HEK293 (cell line): ENCODE data around the gene CTIF.

Source experiments
- CTCF ChIA-PET: fragments of 350-600 bp; formaldehyde crosslinking; extraction: SDS; loops from one replicate; lab custom pipeline; 2021; ENCODE audit warnings: antibody characterized with exemption; lab: Yijun Ruan, JAX
- POLR2A ChIA-PET: fragments of 300-600 bp; formaldehyde crosslinking; extraction: SDS; loops from one replicate; lab custom pipeline; 2020; ENCODE audit warnings: antibody characterized with exemption, inconsistent platforms; lab: Yijun Ruan, JAX
- H3K27ac ChIP-seq: fragments of 200-500 bp; sonication (Bioruptor generic); 2 replicates; pipeline ENCODE4 v1.5.1; 2014; ENCODE audit warnings: low read depth, low read length, control low read depth, inconsistent platforms; ENCODE audit errors: extremely low read depth
- H3K36me3 ChIP-seq, 2 experiments: fragments of 200-500 bp in 1 of 2; sonication (Bioruptor generic) in 1 of 2; 1 replicate in 1 of 2; 2 replicates in 1 of 2; pipeline ENCODE4 v1.5.1; 2014 to 2017; ENCODE audit warnings: inconsistent platforms in 2 of 2, low read length in 2 of 2; ENCODE audit not compliant: control insufficient read depth in 2 of 2, insufficient read depth in 1 of 2
- H3K4me1 ChIP-seq: fragments of 200-500 bp; sonication (Bioruptor generic); 2 replicates; pipeline ENCODE4 v1.5.1; 2014; ENCODE audit warnings: mild to moderate bottlenecking, low read length, inconsistent platforms; ENCODE audit not compliant: control insufficient read depth, insufficient read depth
- H3K4me3 ChIP-seq: 2 replicates; pipeline ENCODE4 v1.5.1; 2011; ENCODE audit warnings: low read depth, mild to moderate bottlenecking, control low read depth, low read length, moderate library complexity
- H3K9me3 ChIP-seq: fragments of 200-500 bp; sonication (Bioruptor generic); 2 replicates; pipeline ENCODE4 v1.5.1; 2014; ENCODE audit warnings: low read depth, low read length, inconsistent platforms; ENCODE audit not compliant: control insufficient read depth, insufficient read depth
- EGR2 ChIP-seq: fragments of 450-650 bp; formaldehyde crosslinking; IDR thresholded peaks from 2 replicates; pipeline ENCODE4 v1.5.1; 2016; ENCODE audit warnings: low read depth, missing biosample characterization, missing genetic modification characterization
- GLIS1 ChIP-seq: fragments of 450-650 bp; formaldehyde crosslinking; IDR thresholded peaks from 2 replicates; pipeline ENCODE4 v1.5.1; 2016; ENCODE audit warnings: missing biosample characterization, missing genetic modification characterization
- KLF16 ChIP-seq: fragments of 450-650 bp; formaldehyde crosslinking; IDR thresholded peaks from 2 replicates; pipeline ENCODE4 v1.5.1; 2017; ENCODE audit warnings: missing biosample characterization, missing genetic modification characterization
- OSR2 ChIP-seq: fragments of 450-650 bp; formaldehyde crosslinking; IDR thresholded peaks from 2 replicates; pipeline ENCODE4 v1.5.1; 2016; ENCODE audit warnings: missing biosample characterization, missing genetic modification characterization
- RBAK ChIP-seq: fragments of 450-650 bp; formaldehyde crosslinking; IDR thresholded peaks from 2 replicates; pipeline ENCODE4 v1.5.1; 2016; ENCODE audit warnings: missing biosample characterization, missing genetic modification characterization
- SCRT2 ChIP-seq: fragments of 450-650 bp; formaldehyde crosslinking; IDR thresholded peaks from 2 replicates; pipeline ENCODE4 v1.5.1; 2016; ENCODE audit warnings: missing biosample characterization, missing genetic modification characterization
- ZIC2 ChIP-seq: fragments of 450-650 bp; formaldehyde crosslinking; IDR thresholded peaks from 2 replicates; pipeline ENCODE4 v1.5.1; 2016; ENCODE audit warnings: missing biosample characterization, missing genetic modification characterization
- ZNF114 ChIP-seq: fragments of 450-650 bp; formaldehyde crosslinking; IDR thresholded peaks from 2 replicates; pipeline ENCODE4 v1.5.0; 2017; ENCODE audit warnings: missing biosample characterization, missing genetic modification characterization
- ZNF311 ChIP-seq: fragments of 450-650 bp; formaldehyde crosslinking; IDR thresholded peaks from 2 replicates; pipeline ENCODE4 v1.5.1; 2017; ENCODE audit warnings: missing biosample characterization, missing genetic modification characterization, borderline replicate concordance
- ZNF404 ChIP-seq: fragments of 450-650 bp; formaldehyde crosslinking; IDR thresholded peaks from 2 replicates; pipeline ENCODE4 v1.5.1; 2017; ENCODE audit warnings: missing biosample characterization, missing genetic modification characterization
- ZNF416 ChIP-seq: fragments of 450-650 bp; formaldehyde crosslinking; IDR thresholded peaks from 2 replicates; pipeline ENCODE4 v1.5.1; 2016; ENCODE audit warnings: missing biosample characterization, missing genetic modification characterization
- ZNF548 ChIP-seq: fragments of 450-650 bp; formaldehyde crosslinking; IDR thresholded peaks from 2 replicates; pipeline ENCODE4 v1.5.1; 2016; ENCODE audit warnings: missing biosample characterization, missing genetic modification characterization
- TF ChIP-seq, protein P1 (sequence below): fragments of 450-650 bp; formaldehyde crosslinking; IDR thresholded peaks from 2 replicates; pipeline ENCODE4 v1.5.1; 2016; ENCODE audit warnings: missing biosample characterization, missing genetic modification characterization
- TF ChIP-seq, protein P2 (sequence below): fragments of 450-650 bp; formaldehyde crosslinking; IDR thresholded peaks from 2 replicates; pipeline ENCODE4 v1.5.1; 2016; ENCODE audit warnings: missing biosample characterization, missing genetic modification characterization, borderline replicate concordance
- TF ChIP-seq, protein P3 (sequence below): fragments of 450-650 bp; formaldehyde crosslinking; IDR thresholded peaks from 2 replicates; pipeline ENCODE4 v1.5.1; 2017; ENCODE audit warnings: missing biosample characterization, missing genetic modification characterization

CTIF gene

DNA sequence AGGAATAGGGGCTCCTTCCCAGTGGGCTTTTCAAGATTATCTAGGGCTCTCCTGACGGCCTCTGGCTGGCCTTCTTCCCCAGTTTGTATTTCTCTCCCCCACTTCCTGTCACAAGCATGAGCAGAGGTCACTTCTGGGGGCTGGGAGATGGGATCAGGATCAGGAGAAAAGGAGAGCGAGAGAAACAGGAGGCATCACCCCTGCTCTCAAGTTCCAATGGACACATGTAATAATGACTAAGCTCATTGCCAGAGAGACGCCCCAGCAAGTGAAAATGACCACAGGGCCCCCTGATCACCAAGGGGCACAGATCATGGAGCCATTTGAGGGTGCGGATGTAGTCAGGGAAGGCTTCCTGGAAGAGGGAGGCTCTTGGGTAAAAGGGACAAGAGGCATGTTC is 319.8 kb downstream of the CTIF start (continued):
- TF ChIP-seq, protein P1, sequence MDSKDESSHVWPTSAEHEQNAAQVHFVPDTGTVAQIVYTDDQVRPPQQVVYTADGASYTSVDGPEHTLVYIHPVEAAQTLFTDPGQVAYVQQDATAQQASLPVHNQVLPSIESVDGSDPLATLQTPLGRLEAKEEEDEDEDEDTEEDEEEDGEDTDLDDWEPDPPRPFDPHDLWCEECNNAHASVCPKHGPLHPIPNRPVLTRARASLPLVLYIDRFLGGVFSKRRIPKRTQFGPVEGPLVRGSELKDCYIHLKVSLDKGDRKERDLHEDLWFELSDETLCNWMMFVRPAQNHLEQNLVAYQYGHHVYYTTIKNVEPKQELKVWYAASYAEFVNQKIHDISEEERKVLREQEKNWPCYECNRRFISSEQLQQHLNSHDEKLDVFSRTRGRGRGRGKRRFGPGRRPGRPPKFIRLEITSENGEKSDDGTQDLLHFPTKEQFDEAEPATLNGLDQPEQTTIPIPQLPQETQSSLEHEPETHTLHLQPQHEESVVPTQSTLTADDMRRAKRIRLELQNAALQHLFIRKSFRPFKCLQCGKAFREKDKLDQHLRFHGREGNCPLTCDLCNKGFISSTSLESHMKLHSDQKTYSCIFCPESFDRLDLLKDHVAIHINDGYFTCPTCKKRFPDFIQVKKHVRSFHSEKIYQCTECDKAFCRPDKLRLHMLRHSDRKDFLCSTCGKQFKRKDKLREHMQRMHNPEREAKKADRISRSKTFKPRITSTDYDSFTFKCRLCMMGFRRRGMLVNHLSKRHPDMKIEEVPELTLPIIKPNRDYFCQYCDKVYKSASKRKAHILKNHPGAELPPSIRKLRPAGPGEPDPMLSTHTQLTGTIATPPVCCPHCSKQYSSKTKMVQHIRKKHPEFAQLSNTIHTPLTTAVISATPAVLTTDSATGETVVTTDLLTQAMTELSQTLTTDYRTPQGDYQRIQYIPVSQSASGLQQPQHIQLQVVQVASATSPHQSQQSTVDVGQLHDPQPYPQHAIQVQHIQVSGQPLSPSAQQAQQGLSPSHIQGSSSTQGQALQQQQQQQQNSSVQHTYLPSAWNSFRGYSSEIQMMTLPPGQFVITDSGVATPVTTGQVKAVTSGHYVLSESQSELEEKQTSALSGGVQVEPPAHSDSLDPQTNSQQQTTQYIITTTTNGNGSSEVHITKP (tag by site-specific recombination), result no peak
- TF ChIP-seq, protein P2, sequence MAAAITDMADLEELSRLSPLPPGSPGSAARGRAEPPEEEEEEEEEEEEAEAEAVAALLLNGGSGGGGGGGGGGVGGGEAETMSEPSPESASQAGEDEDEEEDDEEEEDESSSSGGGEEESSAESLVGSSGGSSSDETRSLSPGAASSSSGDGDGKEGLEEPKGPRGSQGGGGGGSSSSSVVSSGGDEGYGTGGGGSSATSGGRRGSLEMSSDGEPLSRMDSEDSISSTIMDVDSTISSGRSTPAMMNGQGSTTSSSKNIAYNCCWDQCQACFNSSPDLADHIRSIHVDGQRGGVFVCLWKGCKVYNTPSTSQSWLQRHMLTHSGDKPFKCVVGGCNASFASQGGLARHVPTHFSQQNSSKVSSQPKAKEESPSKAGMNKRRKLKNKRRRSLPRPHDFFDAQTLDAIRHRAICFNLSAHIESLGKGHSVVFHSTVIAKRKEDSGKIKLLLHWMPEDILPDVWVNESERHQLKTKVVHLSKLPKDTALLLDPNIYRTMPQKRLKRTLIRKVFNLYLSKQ, result no peak
- TF ChIP-seq ZNF114 (tag by site-specific recombination), result no peak

DNA sequence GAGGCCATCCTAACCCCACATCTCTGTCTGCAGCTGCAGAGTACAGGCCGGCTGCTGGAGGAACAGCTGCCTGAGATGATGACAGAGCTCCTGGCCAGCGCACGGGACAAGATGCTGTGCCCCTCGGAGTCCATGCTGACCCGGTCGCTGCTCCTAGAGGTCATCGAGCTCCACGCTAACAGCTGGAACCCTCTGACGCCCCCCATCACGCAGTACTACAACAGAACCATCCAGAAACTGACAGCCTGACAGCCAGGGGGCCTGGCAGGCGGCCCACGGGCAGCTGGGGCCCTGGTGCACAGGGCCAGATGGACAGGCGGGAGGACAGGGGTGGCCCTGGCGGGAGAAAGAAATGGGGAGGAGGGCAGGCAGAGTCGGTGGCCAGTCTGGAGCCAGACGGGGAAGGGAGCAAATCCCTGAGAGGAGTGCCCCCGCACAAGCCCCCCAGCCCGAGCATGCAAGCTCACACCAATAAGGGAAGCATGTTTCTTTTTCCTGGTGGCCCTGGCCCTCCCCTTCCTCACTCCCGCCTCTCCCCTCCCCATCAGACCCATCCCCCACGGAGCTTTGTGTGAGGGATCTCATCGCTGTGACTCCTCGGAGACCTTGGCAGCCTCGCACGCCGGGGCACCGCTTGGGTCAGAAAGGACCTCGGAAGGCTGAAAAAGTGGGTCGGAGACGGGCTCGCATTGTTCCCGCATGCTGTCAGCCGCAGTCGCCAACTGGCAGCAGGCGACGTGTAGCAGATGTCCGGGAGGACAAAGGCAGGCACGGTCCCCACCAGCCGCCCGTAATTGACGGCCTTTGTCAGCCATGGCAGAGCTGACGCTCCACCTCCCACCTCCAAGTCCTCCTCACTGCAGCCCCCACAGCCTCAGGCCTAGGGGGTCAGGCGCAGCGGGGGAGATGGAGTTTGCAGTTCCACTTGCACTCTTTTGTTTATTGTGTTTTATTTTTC is 320.8 kb downstream of the CTIF start:
- ChIA-PET POLR2A (no interaction called here), CTCF (interaction anchor here (0.5 to 1.1 kb wide), 3 partner anchors 10 to 378 kb away, joined by 3 to 4 read pairs (median 3); no protein-coding TSS in a partner anchor)
- Histone ChIP-seq H3K36me3 (no peaks in the 10 kb centered on the region), H3K27ac (no peak overlapping the region), H3K4me1 (no peaks in the 10 kb centered on the region), H3K4me3 (no peak overlapping the region), H3K9me3 (no peaks in the 10 kb centered on the region)
- TF ChIP-seq ZNF416 (tag by site-specific recombination) (no peak), EGR2 (no peak), ZNF404 (tag by site-specific recombination) (no peak)

GRCh38 chr18:48860269-48861180 is 321.7 kb downstream of the CTIF start:
- POLR2A ChIA-PET, result interaction anchor here (0.7 to 1.1 kb wide), 2 partner anchors 13 to 318 kb away, joined by 3 read pairs; no protein-coding TSS in a partner anchor
- CTCF ChIA-PET, result interaction anchor here (1.1 kb wide), 2 partner anchors 13 to 83 kb away, joined by 3 read pairs; no protein-coding TSS in a partner anchor
- Histone ChIP-seq H3K27ac (no peak overlapping the region), H3K36me3 (no peaks in the 10 kb centered on the region), H3K4me3 (no peak overlapping the region), H3K9me3 (no peaks in the 10 kb centered on the region), H3K4me1 (no peaks in the 10 kb centered on the region)
- TF ChIP-seq RBAK (no peak), OSR2 (tag by site-specific recombination) (peak; percentile 69), ZIC2 (tag by site-specific recombination) (peak; percentile 78), KLF16 (no peak), SCRT2 (0 out of 2 replicates have a peak, but pooled peaks have one; percentile 22), GLIS1 (tag by site-specific recombination) (0 out of 2 replicates have a peak, but pooled peaks have one; percentile 30), ZNF548 (tag by site-specific recombination) (no peak), ZNF311 (no peak)
- TF ChIP-seq, protein P3, sequence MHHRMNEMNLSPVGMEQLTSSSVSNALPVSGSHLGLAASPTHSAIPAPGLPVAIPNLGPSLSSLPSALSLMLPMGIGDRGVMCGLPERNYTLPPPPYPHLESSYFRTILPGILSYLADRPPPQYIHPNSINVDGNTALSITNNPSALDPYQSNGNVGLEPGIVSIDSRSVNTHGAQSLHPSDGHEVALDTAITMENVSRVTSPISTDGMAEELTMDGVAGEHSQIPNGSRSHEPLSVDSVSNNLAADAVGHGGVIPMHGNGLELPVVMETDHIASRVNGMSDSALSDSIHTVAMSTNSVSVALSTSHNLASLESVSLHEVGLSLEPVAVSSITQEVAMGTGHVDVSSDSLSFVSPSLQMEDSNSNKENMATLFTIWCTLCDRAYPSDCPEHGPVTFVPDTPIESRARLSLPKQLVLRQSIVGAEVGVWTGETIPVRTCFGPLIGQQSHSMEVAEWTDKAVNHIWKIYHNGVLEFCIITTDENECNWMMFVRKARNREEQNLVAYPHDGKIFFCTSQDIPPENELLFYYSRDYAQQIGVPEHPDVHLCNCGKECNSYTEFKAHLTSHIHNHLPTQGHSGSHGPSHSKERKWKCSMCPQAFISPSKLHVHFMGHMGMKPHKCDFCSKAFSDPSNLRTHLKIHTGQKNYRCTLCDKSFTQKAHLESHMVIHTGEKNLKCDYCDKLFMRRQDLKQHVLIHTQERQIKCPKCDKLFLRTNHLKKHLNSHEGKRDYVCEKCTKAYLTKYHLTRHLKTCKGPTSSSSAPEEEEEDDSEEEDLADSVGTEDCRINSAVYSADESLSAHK (tag by site-specific recombination), result peak; percentile 89
- TF ChIP-seq, protein P1 (tag by site-specific recombination), result peak; percentile 35; the same call in 1 of the 2 replicates
